Measurements from ENCODE around the gene FOXK1. TPM values are rescaled to one million over a fixed set of nuclear protein-coding genes. Genes with fewer than 3 reads are reported as not detected.
"Not testable (repeated sequence)": the region's sequence is repeated elsewhere in the genome, so short reads cannot be mapped to it uniquely, and the experiment has no call there.

The FOXK1 gene
- 10 to 100 TPM; 25.9 to 26.6 TPM for total RNA-seq

DNA sequence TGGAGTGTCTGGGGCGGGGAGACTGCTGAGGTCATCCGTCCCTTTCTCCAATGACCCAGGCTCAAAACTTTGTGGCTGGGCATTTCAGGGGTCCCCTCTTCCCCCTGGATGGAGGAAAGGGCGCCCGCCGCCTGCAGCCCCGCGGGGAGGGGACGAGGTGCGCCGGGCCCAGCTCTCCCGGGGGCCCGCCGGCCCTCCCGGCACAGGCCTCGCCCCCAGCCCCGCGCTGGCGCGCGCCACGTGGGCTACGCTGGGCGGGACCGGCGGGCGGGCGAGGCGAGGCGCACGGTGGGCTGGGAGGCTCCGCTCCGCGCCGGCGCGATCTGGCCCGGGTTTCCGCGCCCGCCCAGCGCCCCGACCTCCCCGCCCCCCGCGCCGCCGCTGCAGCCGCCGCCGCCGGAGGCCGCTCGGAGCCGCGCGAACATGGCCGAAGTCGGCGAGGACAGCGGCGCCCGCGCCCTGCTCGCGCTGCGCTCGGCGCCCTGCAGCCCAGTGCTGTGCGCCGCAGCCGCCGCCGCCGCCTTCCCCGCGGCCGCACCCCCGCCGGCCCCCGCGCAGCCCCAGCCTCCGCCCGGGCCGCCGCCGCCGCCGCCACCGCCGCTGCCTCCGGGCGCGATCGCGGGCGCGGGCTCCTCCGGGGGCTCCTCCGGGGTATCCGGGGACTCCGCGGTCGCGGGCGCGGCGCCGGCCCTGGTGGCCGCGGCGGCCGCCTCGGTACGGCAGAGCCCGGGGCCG is at the start of gene FOXK1:
TSS of gene FOXK1 (plus strand) at position 410 of the 735 bp plus-strand sequence. CDS start at position 424, 14 bp downstream.
- DNase-seq = peak; percentile 82
- CTCF ChIA-PET = interaction anchor here (1.4 to 4.5 kb wide), 2 partner anchors 40 to 72 kb away, joined by 3 to 43 read pairs; no protein-coding TSS in a partner anchor
- peak within 1 kb of the TSS; percentile 89 for H3K27ac Mint-ChIP-seq
- H3K9me3 Mint-ChIP-seq = no peaks in the 10 kb centered on the region
- H3K4me3 Mint-ChIP-seq = peak within 1 kb of the TSS; percentile 78
- peaks cover 25% of the 10 kb centered on the region for H3K4me1 Mint-ChIP-seq (ENCODE audit: low read depth)
- H3K27me3 Mint-ChIP-seq = peaks cover 2% of the 10 kb centered on the region
- intact Hi-C loops (cut with micrococcal nuclease) = loop anchor here (2.0 kb wide), 1 partner anchor 71 kb away; no protein-coding TSS in a partner anchor
- POLR2A ChIA-PET = interaction anchor here (0.9 to 3.4 kb wide), 4 partner anchors 41 to 94 kb away, joined by 3 to 54 read pairs (median 6); partner anchors contain the start of gene AP5Z1
- peaks cover 6% of the 10 kb centered on the region for H3K36me3 Mint-ChIP-seq

- POLR2A ChIA-PET = no interaction called here
- H3K27ac Mint-ChIP-seq = no peak overlapping the region
- CTCF ChIA-PET = interaction anchor here (1.0 kb wide), 1 partner anchor 9 kb away, joined by 4 read pairs; no protein-coding TSS in a partner anchor
Measured at GRCh38 chr7:4633012-4633411, 49.1 kb upstream of the FOXK1 start.

GRCh38 chr7:4634166-4634565 is 47.9 kb upstream of the FOXK1 start:
- intact Hi-C loops (cut with micrococcal nuclease) = no loop called here
- no peaks in the 10 kb centered on the region for H3K9me3 Mint-ChIP-seq
- H3K27me3 Mint-ChIP-seq = no peaks in the 10 kb centered on the region
- CTCF ChIA-PET = no interaction called here
- H3K36me3 Mint-ChIP-seq = no peaks in the 10 kb centered on the region
- H3K27ac Mint-ChIP-seq = no peak overlapping the region
- no peak overlapping the region for H3K4me3 Mint-ChIP-seq
- no peak for DNase-seq
- POLR2A ChIA-PET = no interaction called here
- peaks cover 5% of the 10 kb centered on the region for H3K4me1 Mint-ChIP-seq (ENCODE audit: low read depth)

More at GRCh38 chr7:4633012-4633411, 49.1 kb upstream of the FOXK1 start:
- Mint-ChIP-seq H3K4me1 (ENCODE audit: low read depth) (no peaks in the 10 kb centered on the region), H3K36me3 (no peaks in the 10 kb centered on the region), H3K9me3 (no peaks in the 10 kb centered on the region), H3K4me3 (no peak overlapping the region), H3K27me3 (no peaks in the 10 kb centered on the region)
- DNase-seq = peak; percentile 48
- intact Hi-C loops (cut with micrococcal nuclease) = loop anchor here (2.0 kb wide), 1 partner anchor 22 kb away; no protein-coding TSS in a partner anchor

GRCh38 chr7:4638781-4639575 is 43.1 kb upstream of the FOXK1 start:
- CTCF ChIA-PET = no interaction called here
- Mint-ChIP-seq H3K27me3 (no peaks in the 10 kb centered on the region), H3K27ac (no peak overlapping the region), H3K4me1 (ENCODE audit: low read depth) (peaks cover 12% of the 10 kb centered on the region), H3K36me3 (no peaks in the 10 kb centered on the region), H3K9me3 (no peaks in the 10 kb centered on the region), H3K4me3 (no peak overlapping the region)
- POLR2A ChIA-PET = no interaction called here
- intact Hi-C loops (cut with micrococcal nuclease) = no loop called here
- no peak for DNase-seq

GRCh38 chr7:4641091-4641666 is 40.9 kb upstream of the FOXK1 start:
- H3K4me1 Mint-ChIP-seq (ENCODE audit: low read depth) = peaks cover 12% of the 10 kb centered on the region
- H3K9me3 Mint-ChIP-seq = no peaks in the 10 kb centered on the region
- H3K27me3 Mint-ChIP-seq = no peaks in the 10 kb centered on the region
- POLR2A ChIA-PET = interaction anchor here (0.7 to 2.6 kb wide), 9 partner anchors 22 to 134 kb away, joined by 3 to 54 read pairs (median 5); partner anchors contain the start of genes AP5Z1 and FOXK1
- intact Hi-C loops (cut with micrococcal nuclease) = loop anchor here (1.0 to 5.0 kb wide), 4 partner anchors 43 to 331 kb away; partner anchors contain the start of gene AP5Z1
- H3K4me3 Mint-ChIP-seq = peak overlapping the region; percentile 67
- CTCF ChIA-PET = interaction anchor here (0.6 to 3.0 kb wide), 10 partner anchors 8 to 333 kb away, joined by 3 to 43 read pairs (median 4); partner anchors contain the start of genes AP5Z1 and FOXK1
- no peaks in the 10 kb centered on the region for H3K36me3 Mint-ChIP-seq
- no peak for DNase-seq
- no peak overlapping the region for H3K27ac Mint-ChIP-seq

DNA sequence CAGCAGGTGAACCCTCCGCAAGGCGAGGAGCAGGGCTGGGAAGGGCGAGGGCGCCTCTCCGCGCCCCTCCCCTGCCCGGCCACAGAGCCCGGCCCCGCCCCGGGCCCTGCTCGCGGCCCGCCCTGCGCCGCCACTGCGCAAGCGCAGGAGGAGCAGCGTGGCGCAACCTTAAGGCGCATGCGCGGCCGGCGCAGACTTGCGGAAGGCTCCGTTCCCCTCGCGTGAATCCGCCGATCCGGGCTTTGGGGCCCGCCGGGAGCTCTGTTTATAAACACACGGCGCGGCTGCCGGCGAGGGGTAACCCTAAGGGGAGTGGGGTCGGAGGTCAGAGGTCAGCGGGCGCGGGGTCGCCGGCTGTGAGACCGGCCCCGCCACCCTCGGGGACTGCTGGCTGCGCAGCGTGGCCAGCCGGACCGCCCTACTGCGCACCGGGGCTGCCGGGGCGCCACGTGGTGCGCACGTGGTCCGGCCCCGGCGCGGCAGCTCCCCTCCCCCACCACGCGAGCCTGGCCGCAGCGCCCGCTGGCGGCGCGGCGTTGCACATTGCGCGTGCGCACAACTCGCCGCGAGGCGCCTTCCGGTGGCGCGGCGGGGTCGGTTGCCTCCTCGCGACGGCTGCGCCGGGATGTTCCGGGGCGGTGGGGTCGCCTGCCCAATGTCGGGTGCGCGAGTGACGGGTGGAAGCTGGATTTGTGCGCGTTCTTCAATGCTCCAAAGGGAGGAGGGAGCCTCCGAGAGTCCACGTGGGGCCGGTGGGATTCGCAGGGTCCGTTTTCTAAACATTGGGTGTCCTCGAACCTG is 40.2 kb upstream of the FOXK1 start:
- intact Hi-C loops (cut with micrococcal nuclease) = loop anchor here (1.0 to 5.0 kb wide), 4 partner anchors 42 to 330 kb away; partner anchors contain the start of gene AP5Z1
- CTCF ChIA-PET = interaction anchor here (0.6 to 3.0 kb wide), 7 partner anchors 9 to 133 kb away, joined by 3 to 43 read pairs (median 4); partner anchors contain the start of genes AP5Z1 and FOXK1

DNA sequence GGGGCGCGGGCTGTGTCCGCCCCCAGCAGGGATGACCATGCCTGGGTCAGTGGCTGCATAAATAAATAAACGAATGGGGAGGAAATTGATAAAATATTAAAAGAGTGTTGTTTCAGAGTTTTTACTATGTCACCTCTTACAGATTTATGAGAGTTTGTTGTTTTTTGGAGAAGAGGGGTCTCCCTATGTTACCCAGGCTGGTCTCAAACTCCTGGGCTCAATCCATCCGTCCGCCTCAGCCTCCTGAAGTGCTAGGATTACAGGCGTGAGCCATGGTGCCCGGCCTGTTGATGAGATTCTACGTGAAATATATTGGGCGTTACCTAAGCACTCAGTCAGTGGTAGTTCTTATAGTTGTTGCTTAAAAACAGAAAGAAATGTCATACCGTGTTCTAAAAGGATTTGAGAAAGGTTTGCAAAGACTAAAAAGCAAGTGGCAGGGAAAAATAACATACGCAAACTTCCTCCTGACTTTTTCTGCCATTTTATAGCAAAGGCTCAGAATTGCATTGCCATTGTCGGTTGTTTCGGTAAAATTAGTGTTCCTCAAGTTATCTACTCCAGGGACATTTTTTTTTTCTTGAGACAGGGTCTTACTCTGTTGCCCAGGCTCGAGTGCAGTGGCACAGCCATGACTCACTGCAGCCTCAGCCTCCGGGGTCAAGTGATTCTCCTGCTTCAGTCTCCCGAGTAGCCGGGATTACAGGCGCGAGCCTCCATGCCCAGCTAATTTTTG is 39.5 kb upstream of the FOXK1 start:
- no peak for DNase-seq
- no peaks in the 10 kb centered on the region for H3K9me3 Mint-ChIP-seq
- intact Hi-C loops (cut with micrococcal nuclease) = loop anchor here (5.0 kb wide), 1 partner anchor 330 kb away; no protein-coding TSS in a partner anchor
- H3K36me3 Mint-ChIP-seq = no peaks in the 10 kb centered on the region
- peaks cover 12% of the 10 kb centered on the region for H3K4me1 Mint-ChIP-seq (ENCODE audit: low read depth)
- H3K4me3 Mint-ChIP-seq = peak overlapping the region; percentile 87
- ChIA-PET POLR2A (interaction anchor here (1.0 to 2.6 kb wide), 7 partner anchors 17 to 754 kb away, joined by 3 to 54 read pairs (median 5); partner anchors contain the start of genes AP5Z1 and FOXK1), CTCF (interaction anchor here (2.5 to 3.0 kb wide), 2 partner anchors 41 to 44 kb away, joined by 6 to 43 read pairs; partner anchors contain the start of gene FOXK1)
- no peaks in the 10 kb centered on the region for H3K27me3 Mint-ChIP-seq
- peak overlapping the region; percentile 91 for H3K27ac Mint-ChIP-seq

More for the DNA sequence above, 40.2 kb upstream of the FOXK1 start:
- H3K27ac Mint-ChIP-seq = peak overlapping the region; percentile 91
- H3K27me3 Mint-ChIP-seq = no peaks in the 10 kb centered on the region
- peak; percentile 96 for DNase-seq
- POLR2A ChIA-PET = interaction anchor here (0.7 to 2.6 kb wide), 11 partner anchors 16 to 755 kb away, joined by 3 to 54 read pairs (median 5); partner anchors contain the start of genes AP5Z1 and FOXK1
- no peaks in the 10 kb centered on the region for H3K9me3 Mint-ChIP-seq
- no peaks in the 10 kb centered on the region for H3K36me3 Mint-ChIP-seq
- peaks cover 12% of the 10 kb centered on the region for H3K4me1 Mint-ChIP-seq (ENCODE audit: low read depth)
- peak overlapping the region; percentile 87 for H3K4me3 Mint-ChIP-seq

GRCh38 chr7:4643204-4643471 is 39.0 kb upstream of the FOXK1 start:
- H3K4me3 Mint-ChIP-seq = peak overlapping the region; percentile 87
- H3K27ac Mint-ChIP-seq, DNase-seq, POLR2A ChIA-PET, H3K36me3 Mint-ChIP-seq, H3K9me3 Mint-ChIP-seq, H3K27me3 Mint-ChIP-seq: not testable (repeated sequence)
- CTCF ChIA-PET = interaction anchor here (2.5 to 3.0 kb wide), 2 partner anchors 40 to 43 kb away, joined by 6 to 43 read pairs; partner anchors contain the start of gene FOXK1
- intact Hi-C loops (cut with micrococcal nuclease) = loop anchor here (5.0 kb wide), 1 partner anchor 329 kb away; no protein-coding TSS in a partner anchor
- H3K4me1 Mint-ChIP-seq (ENCODE audit: low read depth) = peaks cover 12% of the 10 kb centered on the region

- Mint-ChIP-seq H3K9me3 (no peaks in the 10 kb centered on the region), H3K4me1 (ENCODE audit: low read depth) (peaks cover 7% of the 10 kb centered on the region), H3K27me3 (no peaks in the 10 kb centered on the region), H3K4me3 (no peak overlapping the region), H3K27ac (no peak overlapping the region), H3K36me3 (no peaks in the 10 kb centered on the region)
- DNase-seq = no peak
- CTCF ChIA-PET = no interaction called here
- POLR2A ChIA-PET = no interaction called here
- intact Hi-C loops (cut with micrococcal nuclease) = no loop called here
Measured at GRCh38 chr7:4645246-4645645, 36.8 kb upstream of the FOXK1 start.

GRCh38 chr7:4648111-4648510 is 34.0 kb upstream of the FOXK1 start:
- Mint-ChIP-seq H3K4me3 (no peak overlapping the region), H3K27me3 (no peaks in the 10 kb centered on the region), H3K4me1 (ENCODE audit: low read depth) (no peaks in the 10 kb centered on the region), H3K27ac (no peak overlapping the region), H3K36me3 (no peaks in the 10 kb centered on the region), H3K9me3 (no peaks in the 10 kb centered on the region)
- no peak for DNase-seq
- POLR2A ChIA-PET = no interaction called here
- intact Hi-C loops (cut with micrococcal nuclease) = no loop called here
- CTCF ChIA-PET = no interaction called here

Measured in activated CD4-positive, alpha-beta memory T cell treated with anti-CD3 and anti-CD28 coated beads for 36 hours (primary cell).